Activated CD8-positive, alpha-beta memory T cell treated with anti-CD3 and anti-CD28 coated beads for 36 hours (primary cell): Measurements from ENCODE around the gene NASP. TPM values are rescaled to one million over a fixed set of nuclear protein-coding genes. Genes with fewer than 3 reads are reported as not detected.
"Not testable (repeated sequence)": the region's sequence is repeated elsewhere in the genome, so short reads cannot be mapped to it uniquely, and the experiment has no call there.

Experiments
- CTCF ChIA-PET: fragments of 350-600 bp; sonication (Branson Sonifier 250); formaldehyde crosslinking; loops from one replicate; lab custom pipeline; 2021; ENCODE audit warnings: antibody characterized with exemption; lab: Charles Lee
- POLR2A ChIA-PET: fragments of 350-600 bp; sonication (Branson Sonifier 250); formaldehyde crosslinking; loops from one replicate; lab custom pipeline; 2021; ENCODE audit warnings: antibody characterized with exemption; lab: Charles Lee
- total RNA-seq, 2 experiments: library from RNA; stranded (reverse); gene quantifications; one replicate each; pipeline ENCODE4 v1.2.3, GENCODE V29; 2021

Gene NASP
- total RNA-seq, 2 experiments from 2014 or later, result 245 to 252 TPM

DNA sequence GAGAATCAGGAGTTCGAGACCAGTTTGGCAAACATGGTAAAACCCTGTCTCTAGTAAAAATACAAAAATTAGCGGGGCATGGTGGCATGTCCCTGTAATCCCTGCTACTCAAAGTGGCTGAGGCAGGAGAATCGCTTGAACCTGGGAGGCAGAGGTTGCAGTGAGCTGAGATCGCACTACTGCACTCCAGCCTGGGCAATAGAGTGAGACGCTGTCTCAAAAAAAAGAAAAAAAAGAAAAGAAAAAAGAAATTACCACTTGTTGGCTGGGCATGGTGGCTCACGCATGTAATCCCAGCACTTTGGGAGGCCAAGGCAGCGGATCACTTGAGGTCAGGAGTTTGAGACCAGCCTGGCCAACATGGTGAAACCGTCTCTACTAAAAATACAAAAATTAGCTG lies 12.9 kb downstream of the NASP start:
- POLR2A ChIA-PET, CTCF ChIA-PET: not testable (repeated sequence)

- ChIA-PET CTCF (interaction anchor here (0.9 kb wide), 1 partner anchor 18 kb away, joined by 4 read pairs; no protein-coding TSS in a partner anchor), POLR2A (no interaction called here)
Measured at GRCh38 chr1:45604239-45604638, 20.4 kb downstream of the NASP start.

- POLR2A ChIA-PET, result no interaction called here
- CTCF ChIA-PET, result no interaction called here
Measured at GRCh38 chr1:45607404-45608074, 23.7 kb downstream of the NASP start.

DNA sequence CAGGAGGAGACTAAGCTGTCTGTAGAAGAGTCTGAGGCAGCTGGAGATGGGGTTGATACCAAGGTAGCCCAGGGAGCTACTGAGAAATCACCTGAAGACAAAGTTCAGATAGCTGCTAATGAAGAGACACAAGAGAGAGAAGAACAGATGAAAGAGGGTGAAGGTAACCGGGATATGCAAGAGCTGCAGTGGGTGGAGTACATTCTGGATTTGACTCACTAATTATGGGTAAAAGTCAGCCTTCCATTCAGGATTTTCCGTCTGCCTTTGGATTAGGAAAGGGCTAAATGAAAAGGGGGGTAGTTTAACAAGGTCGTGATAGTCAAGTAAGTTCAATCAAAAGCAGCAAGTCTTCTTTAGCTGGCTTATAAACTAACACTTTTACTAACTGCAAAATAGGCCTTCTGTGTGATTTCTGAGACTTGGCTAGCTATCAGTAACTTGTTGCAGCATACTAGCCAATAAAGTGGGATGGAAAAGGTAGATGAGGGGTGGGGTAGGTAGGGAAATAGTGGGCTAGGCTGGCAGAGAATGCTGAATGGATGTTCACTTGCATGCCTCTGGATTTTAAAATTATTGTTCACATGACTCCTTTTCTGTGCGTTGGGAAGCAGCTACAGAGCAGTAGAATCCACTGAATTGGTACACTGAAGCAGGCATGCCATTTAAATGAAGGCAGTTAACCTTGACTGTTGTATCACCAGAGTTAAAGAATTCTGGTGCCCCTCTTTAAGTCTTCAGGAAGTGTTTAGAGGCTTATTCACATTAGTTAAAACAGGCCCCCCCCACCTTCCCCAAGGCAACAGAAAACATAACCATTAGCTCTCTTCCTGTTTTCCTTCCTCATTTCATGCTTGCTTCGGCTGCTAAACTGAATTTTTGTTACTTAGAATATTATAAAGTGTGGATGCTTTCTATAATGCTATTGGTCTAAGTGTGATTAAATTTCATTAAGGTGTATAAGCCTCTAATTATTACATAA lies 24.6 kb downstream of the NASP start:
- POLR2A ChIA-PET, result no interaction called here

GRCh38 chr1:45610589-45611226 lies 26.9 kb downstream of the NASP start:
- POLR2A ChIA-PET, result no interaction called here

More for the DNA sequence above, 24.6 kb downstream of the NASP start:
- CTCF ChIA-PET, result interaction anchor here (0.7 kb wide), 1 partner anchor 196 kb away, joined by 3 read pairs; no protein-coding TSS in a partner anchor

GRCh38 chr1:45612941-45613579 lies 29.2 kb downstream of the NASP start:
- ChIA-PET POLR2A (interaction anchor here (0.6 to 0.9 kb wide), 2 partner anchors 13 to 73 kb away, joined by 3 to 8 read pairs; no protein-coding TSS in a partner anchor), CTCF (interaction anchor here (0.9 kb wide), 1 partner anchor 71 kb away, joined by 3 read pairs; no protein-coding TSS in a partner anchor)

More at GRCh38 chr1:45610589-45611226, 26.9 kb downstream of the NASP start:
- CTCF ChIA-PET, result no interaction called here

- ChIA-PET CTCF (no interaction called here), POLR2A (no interaction called here)
Measured at GRCh38 chr1:45615885-45616284, 32.0 kb downstream of the NASP start.

DNA sequence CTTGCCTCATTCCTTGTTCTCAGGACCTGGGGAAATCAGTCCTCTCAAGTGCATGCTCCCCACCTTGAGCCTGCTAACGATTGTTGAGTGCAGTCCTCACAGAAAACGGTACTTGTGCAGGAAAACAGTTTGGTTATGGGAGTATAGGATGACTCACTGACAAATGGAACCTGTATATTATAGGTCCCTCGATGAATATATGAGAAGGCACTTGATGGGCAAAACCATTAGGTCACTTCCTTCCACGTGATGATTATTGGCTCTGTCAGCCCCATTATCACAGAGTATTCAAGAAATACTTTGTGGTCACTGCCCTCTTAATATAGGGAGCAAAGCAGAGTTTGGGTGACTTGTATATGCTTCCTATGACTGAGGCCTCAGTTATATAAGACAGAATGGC lies 33.8 kb downstream of the NASP start:
- ChIA-PET POLR2A (no interaction called here), CTCF (no interaction called here)

DNA sequence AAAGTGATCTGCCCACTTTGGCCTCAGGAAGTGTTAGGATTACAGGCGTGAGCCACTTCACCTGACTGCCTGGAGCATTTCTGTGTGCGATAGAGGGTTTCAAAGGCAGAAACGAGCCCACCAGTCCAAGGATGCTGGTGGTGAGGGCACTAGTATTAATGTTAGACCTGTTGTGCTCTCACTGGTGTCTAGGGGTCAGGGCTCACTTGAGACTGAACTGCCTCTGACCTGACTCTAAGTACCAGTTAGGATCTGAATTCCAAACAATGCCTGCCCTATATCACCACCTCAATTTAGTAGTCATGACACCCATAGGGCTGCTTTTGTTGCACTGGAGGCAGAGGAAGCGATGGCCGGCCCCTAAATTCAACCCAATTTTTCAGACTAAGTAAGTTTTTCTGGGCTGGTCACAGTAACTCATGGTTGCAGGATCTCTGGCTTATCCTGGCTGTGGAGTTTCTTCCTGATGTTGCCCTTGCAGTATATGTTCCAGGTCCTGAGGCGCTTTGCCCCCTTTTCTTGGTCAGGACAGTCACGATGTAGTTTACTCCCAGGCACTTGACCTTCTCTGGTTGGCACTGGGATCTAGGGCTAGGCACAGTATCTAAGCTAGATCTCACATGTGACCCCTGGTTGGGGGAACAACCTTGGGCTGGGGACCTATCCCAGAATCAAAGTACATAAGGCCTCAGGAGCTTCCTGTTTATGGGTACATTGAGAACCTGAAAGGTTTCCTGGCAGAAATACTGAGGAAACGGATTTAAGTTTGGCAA lies 35.5 kb downstream of the NASP start:
- POLR2A ChIA-PET, result no interaction called here
- CTCF ChIA-PET, result no interaction called here

DNA sequence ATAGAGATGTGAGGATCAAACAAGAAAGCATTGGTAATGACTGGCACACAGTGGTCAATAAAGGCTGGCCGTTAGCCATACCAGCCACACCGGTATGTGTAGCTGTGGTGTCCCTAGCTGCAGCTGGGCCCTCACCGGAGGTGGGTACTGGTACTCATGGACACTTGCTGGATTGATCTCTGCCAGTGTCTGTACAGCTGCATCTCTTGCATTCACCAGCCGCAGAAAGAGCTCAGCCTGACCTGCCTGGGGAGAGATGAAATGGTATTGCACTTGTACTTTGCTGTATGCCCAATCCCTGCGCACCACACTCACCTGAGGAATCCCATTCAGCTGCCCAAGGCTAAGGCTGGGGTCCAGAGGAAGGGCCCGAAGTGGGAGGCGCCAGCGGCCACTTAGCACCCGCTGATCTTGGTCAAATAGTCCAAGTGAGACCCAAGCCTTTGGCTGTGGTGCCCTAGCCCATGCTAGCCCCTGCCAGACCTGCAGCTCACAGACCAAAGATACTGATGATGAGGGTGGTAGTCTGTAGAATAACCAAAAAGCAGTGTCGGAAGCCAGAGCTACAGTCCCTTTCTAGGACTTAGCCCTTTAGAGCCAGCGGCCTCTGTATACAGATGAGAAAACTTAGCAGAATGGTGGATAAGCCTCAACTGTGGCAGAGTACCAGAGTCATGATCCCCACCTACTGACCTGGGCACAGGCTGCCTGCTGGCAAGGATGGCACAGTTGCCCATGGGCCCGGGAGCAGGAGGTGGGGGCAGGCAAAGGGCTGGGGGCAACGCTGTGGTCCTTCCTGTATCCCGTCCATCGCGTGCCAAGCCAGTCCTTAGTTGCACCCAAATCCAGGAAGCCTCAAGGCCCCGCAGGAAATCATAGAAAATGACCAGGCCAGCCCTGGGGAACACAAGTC lies 37.0 kb downstream of the NASP start:
- ChIA-PET POLR2A (no interaction called here), CTCF (no interaction called here)

DNA sequence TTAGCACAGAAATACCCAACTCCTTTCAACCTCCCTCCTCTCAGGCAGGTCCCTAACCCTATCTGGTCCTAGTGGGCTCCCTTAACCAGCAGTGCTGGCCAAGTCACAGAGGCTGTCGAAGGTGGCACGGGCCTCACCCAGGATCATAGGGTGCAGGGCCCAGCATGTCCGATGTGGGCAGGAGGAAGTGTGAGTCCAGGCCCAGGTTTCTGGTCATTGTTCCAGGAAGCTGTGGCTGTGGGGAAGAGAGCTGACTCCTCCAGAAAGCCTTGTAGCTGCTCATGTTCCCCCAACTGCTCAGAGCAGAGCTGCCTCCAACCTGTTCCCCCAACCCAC lies 37.6 kb downstream of the NASP start:
- CTCF ChIA-PET, result no interaction called here
- POLR2A ChIA-PET, result no interaction called here

- ChIA-PET CTCF (no interaction called here), POLR2A (no interaction called here)
Measured at GRCh38 chr1:45621895-45622523, 38.2 kb downstream of the NASP start.

DNA sequence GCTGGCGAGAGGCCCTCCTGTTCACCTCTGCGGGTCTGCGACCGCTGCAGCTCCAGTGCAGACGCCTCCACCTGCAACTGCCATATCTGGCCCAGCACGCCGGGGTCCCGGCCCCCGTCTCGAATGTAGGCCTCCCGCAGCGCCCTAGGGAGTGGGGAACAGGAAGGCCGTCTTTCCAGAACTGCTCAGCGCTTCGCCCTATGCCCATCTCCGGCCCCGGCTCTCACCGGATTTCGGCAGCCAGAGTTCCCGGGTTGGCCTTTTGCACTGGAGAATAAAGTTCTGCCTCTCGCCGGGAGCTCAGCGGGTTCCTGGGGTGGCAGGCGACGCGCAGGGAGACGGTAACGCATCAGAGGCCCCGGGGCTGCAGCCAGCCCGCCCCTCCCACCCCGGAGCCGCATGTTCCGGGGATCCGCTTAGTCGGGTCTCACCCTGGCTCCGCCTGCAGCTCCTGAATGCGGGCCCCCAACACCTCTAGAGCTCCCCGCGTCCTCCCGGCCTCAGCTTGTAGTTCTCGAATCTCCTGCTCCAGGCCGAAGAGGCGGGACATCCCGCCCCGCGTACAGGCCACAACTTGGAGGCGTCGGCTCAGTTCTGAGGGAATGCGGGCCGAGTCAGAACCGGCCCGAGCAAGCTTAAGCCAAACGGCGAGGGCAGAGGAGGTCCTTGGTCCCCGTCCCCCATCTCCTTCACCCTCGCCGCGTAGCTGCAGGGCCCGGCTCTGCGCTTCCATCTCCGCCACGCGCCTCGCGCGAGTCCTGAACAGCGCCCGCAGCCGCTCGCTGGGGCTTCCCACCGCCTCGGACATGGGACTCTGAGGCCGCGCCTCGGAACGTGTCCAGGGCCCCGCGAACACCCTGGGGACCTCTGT lies 38.9 kb downstream of the NASP start:
- POLR2A ChIA-PET, result interaction anchor here (0.7 kb wide), 1 partner anchor 283 kb away, joined by 3 read pairs; no protein-coding TSS in a partner anchor
- CTCF ChIA-PET, result no interaction called here

- ChIA-PET POLR2A (no interaction called here), CTCF (no interaction called here)
Measured at GRCh38 chr1:45623972-45624371, 40.1 kb downstream of the NASP start, which contains the start of gene CCDC17. CCDC17 (minus strand) TSS chr1:45624054; CDS start chr1:45623909, 145 bp downstream.

- ChIA-PET POLR2A (no interaction called here), CTCF (no interaction called here)
Measured at GRCh38 chr1:45629035-45629434, 45.2 kb downstream of the NASP start.

GRCh38 chr1:45630429-45630828 lies 46.6 kb downstream of the NASP start:
- CTCF ChIA-PET, result no interaction called here
- POLR2A ChIA-PET, result no interaction called here
